WTC11 (cell line): ENCODE data around the gene ZNF488. TPM values are rescaled to one million over a fixed set of nuclear protein-coding genes. Genes with fewer than 3 reads are reported as not detected.

Experiments
- ATAC-seq: fragments of 200-7000 bp; cut with Tn5 transposase; 2 replicates; pipeline ENCODE4 v1.10.0; 2021; ENCODE audit warnings: mild to moderate bottlenecking, moderate library complexity
- CTCF ChIA-PET: fragments of 300-600 bp; sonication (Branson Sonifier 250); formaldehyde crosslinking; loops from one replicate; lab custom pipeline; 2021; ENCODE audit warnings: antibody characterized with exemption; lab: Charles Lee
- POLR2A ChIA-PET: fragments of 350-600 bp; sonication (Branson Sonifier 250); formaldehyde crosslinking; loops from one replicate; lab custom pipeline; 2021; ENCODE audit warnings: antibody characterized with exemption; lab: Charles Lee
- DNase-seq: peaks from one replicate; pipeline ENCODE4 v3.0.0; 2021; ENCODE audit warnings: low spot score
- H3K27ac Mint-ChIP-seq: 2 replicates; pipeline ENCODE4 v1.8.0; 2021; ENCODE audit warnings: mixed read lengths
- H3K27me3 Mint-ChIP-seq: 2 replicates; pipeline ENCODE4 v1.8.0; 2021; ENCODE audit warnings: low read depth, mild to moderate bottlenecking, moderate library complexity, mixed read lengths
- H3K36me3 Mint-ChIP-seq: 2 replicates; pipeline ENCODE4 v1.8.0; 2021; ENCODE audit warnings: mixed read lengths
- H3K4me1 Mint-ChIP-seq: 2 replicates; pipeline ENCODE4 v1.8.0; 2022; ENCODE audit warnings: mixed read lengths
- H3K4me3 Mint-ChIP-seq: 2 replicates; pipeline ENCODE4 v1.8.0; 2021; ENCODE audit warnings: mild to moderate bottlenecking, moderate library complexity, mixed read lengths
- H3K9me3 Mint-ChIP-seq: 2 replicates; pipeline ENCODE4 v1.8.0; 2021; ENCODE audit warnings: mixed read lengths
- CREM ChIP-seq: sonication (generic); formaldehyde crosslinking; IDR thresholded peaks from 2 replicates; pipeline ENCODE4 v1.8.1; 2022; ENCODE audit warnings: mild to moderate bottlenecking, missing genetic modification reagents, moderate library complexity
- GABPB1 ChIP-seq: sonication (generic); formaldehyde crosslinking; IDR thresholded peaks from 2 replicates; pipeline ENCODE4 v1.8.1; 2023; ENCODE audit warnings: mild to moderate bottlenecking, missing genetic modification reagents
- IRF2 ChIP-seq: sonication (generic); formaldehyde crosslinking; IDR thresholded peaks from 2 replicates; pipeline ENCODE4 v1.8.0; 2022; ENCODE audit warnings: low read depth, missing genetic modification reagents, borderline replicate concordance
- NR2C2 ChIP-seq: sonication (generic); formaldehyde crosslinking; IDR thresholded peaks from 2 replicates; pipeline ENCODE4 v1.8.0; 2022; ENCODE audit warnings: mild to moderate bottlenecking, missing genetic modification reagents
- total RNA-seq: library from RNA; stranded (reverse); gene quantifications from 3 replicates; pipeline ENCODE4 v1.2.3, GENCODE V29; 2021
- TF ChIP-seq, protein P1 (sequence below): fragments of 250-450 bp; sonication (Bioruptor Pico); conservative IDR thresholded peaks from 2 replicates; pipeline ENCODE4 v1.9.0; 2021; ENCODE audit warnings: mild to moderate bottlenecking
- TF ChIP-seq, protein P2 (sequence below): fragments of 200-600 bp; IDR thresholded peaks from 2 replicates; pipeline ENCODE4 v1.8.0; 2022; ENCODE audit warnings: antibody characterized with exemption
- TF ChIP-seq, protein P3 (sequence below): sonication (generic); formaldehyde crosslinking; IDR thresholded peaks from 2 replicates; pipeline ENCODE4 v1.8.0; 2022; ENCODE audit warnings: missing genetic modification reagents
- TF ChIP-seq, protein P4 (sequence below): sonication (generic); formaldehyde crosslinking; conservative IDR thresholded peaks from 2 replicates; pipeline ENCODE4 v1.8.1; 2022; ENCODE audit warnings: mild to moderate bottlenecking, missing genetic modification reagents

The ZNF488 gene
- total RNA-seq, 1 experiment from 2014 or later = 8.7 TPM

DNA sequence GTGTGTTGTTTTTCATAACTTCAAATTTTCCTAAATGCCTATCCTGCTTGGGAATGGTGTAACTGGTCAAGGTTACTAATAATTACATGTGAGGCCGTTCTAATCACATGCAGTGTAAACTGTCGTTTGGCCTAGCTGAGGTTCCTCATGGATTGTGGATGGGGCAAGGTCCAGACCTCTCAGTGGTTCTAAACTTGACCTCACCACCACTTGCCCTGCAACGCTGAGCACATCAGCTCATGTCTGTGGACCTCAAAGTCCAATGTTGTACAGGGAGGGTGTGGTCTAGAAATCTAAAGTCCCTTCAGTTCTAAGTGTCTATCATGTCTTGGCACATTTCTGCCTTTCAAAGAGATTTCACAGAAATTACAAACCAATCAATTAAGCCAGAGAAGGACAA lies 20.3 kb downstream of the ZNF488 start (continued):
- TF ChIP-seq, protein P1, sequence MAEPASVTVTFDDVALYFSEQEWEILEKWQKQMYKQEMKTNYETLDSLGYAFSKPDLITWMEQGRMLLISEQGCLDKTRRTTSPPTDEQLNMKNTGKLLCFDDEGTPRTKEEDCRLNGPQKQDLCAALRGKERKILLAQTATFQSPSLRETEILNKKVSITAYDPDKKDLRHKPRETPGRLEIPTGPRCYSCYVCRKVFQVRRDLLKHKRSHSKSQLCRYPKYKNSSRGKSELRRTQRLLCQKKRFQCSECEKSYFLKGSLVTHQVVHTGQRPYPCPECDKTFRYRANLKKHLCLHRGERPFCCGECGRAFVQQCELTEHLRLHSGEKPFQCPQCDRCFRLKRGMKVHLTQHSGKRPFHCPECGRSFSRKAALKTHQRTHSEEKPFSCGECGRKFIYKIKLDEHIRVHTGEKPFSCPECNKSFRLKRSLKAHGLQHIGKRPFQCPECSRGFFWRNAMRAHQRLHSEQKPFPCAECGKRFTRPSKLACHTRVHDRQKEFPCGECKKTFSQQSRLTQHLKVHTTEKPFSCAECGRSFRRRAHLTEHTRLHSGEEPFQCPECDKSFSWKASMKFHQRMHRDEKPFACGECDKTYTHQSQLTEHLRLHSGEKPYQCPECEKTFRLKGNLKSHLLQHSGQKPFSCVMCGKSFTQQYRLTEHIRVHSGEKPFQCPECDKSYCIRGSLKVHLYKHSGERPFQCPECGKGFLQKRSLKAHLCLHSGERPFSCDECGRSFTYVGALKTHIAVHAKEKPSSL (CRISPR knock-in tag) = no peak
- no peak for TF ChIP-seq CREM (CRISPR knock-in tag)
- no peak for TF ChIP-seq GABPB1 (CRISPR knock-in tag)

DNA sequence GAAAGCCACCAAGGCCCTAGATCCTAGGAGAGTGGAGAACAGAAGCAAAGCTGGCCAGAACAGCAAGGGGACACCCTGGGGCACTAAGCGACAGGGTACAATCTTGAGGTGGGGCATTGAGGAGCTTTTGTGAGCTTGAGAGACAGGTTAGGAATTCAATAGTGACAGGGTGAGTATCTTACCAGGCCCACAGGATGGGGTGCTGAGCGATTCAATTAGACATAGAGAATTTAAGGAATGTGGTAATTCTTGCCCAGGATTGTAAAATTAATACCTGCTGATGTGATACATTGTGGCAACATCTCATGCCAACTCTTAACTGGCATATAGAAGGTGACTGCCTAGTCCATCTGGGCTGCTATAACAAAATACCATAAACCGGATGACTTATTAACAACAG lies 21.9 kb downstream of the ZNF488 start:
- no peak for TF ChIP-seq IRF2 (CRISPR knock-in tag)
- TF ChIP-seq, all 79 proteins: peak for 0
- Mint-ChIP-seq H3K36me3 (no peaks in the 10 kb centered on the region), H3K9me3 (no peaks in the 10 kb centered on the region), H3K4me1 (peaks cover 26% of the 10 kb centered on the region), H3K27ac (no peak overlapping the region), H3K4me3 (no peak overlapping the region), H3K27me3 (no peaks in the 10 kb centered on the region)
- DNase-seq = no peak
- POLR2A ChIA-PET = interaction anchor here (1.5 kb wide), 1 partner anchor 22 kb away, joined by 7 read pairs; the partner anchor contains the start of gene ZNF488
- no peak for ATAC-seq
- CTCF ChIA-PET = interaction anchor here (1.0 to 2.7 kb wide), 8 partner anchors 10 to 315 kb away, joined by 3 to 17 read pairs (median 10); partner anchors contain the start of gene ZNF488

- ChIA-PET CTCF (interaction anchor here (0.6 to 2.7 kb wide), 10 partner anchors 9 to 314 kb away, joined by 3 to 17 read pairs (median 6); partner anchors contain the start of genes RBP3 and ZNF488), POLR2A (interaction anchor here (1.5 kb wide), 1 partner anchor 23 kb away, joined by 7 read pairs; the partner anchor contains the start of gene ZNF488)
- Mint-ChIP-seq H3K36me3 (no peaks in the 10 kb centered on the region), H3K4me3 (no peak overlapping the region), H3K9me3 (no peaks in the 10 kb centered on the region), H3K27me3 (no peaks in the 10 kb centered on the region), H3K27ac (no peak overlapping the region), H3K4me1 (peaks cover 26% of the 10 kb centered on the region)
- ATAC-seq (peak; percentile 94), DNase-seq (peak; percentile 89)
- TF ChIP-seq, protein P2, sequence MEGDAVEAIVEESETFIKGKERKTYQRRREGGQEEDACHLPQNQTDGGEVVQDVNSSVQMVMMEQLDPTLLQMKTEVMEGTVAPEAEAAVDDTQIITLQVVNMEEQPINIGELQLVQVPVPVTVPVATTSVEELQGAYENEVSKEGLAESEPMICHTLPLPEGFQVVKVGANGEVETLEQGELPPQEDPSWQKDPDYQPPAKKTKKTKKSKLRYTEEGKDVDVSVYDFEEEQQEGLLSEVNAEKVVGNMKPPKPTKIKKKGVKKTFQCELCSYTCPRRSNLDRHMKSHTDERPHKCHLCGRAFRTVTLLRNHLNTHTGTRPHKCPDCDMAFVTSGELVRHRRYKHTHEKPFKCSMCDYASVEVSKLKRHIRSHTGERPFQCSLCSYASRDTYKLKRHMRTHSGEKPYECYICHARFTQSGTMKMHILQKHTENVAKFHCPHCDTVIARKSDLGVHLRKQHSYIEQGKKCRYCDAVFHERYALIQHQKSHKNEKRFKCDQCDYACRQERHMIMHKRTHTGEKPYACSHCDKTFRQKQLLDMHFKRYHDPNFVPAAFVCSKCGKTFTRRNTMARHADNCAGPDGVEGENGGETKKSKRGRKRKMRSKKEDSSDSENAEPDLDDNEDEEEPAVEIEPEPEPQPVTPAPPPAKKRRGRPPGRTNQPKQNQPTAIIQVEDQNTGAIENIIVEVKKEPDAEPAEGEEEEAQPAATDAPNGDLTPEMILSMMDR = peak; percentile 84
- no peak for TF ChIP-seq NR2C2 (CRISPR knock-in tag)
- TF ChIP-seq, protein P3, sequence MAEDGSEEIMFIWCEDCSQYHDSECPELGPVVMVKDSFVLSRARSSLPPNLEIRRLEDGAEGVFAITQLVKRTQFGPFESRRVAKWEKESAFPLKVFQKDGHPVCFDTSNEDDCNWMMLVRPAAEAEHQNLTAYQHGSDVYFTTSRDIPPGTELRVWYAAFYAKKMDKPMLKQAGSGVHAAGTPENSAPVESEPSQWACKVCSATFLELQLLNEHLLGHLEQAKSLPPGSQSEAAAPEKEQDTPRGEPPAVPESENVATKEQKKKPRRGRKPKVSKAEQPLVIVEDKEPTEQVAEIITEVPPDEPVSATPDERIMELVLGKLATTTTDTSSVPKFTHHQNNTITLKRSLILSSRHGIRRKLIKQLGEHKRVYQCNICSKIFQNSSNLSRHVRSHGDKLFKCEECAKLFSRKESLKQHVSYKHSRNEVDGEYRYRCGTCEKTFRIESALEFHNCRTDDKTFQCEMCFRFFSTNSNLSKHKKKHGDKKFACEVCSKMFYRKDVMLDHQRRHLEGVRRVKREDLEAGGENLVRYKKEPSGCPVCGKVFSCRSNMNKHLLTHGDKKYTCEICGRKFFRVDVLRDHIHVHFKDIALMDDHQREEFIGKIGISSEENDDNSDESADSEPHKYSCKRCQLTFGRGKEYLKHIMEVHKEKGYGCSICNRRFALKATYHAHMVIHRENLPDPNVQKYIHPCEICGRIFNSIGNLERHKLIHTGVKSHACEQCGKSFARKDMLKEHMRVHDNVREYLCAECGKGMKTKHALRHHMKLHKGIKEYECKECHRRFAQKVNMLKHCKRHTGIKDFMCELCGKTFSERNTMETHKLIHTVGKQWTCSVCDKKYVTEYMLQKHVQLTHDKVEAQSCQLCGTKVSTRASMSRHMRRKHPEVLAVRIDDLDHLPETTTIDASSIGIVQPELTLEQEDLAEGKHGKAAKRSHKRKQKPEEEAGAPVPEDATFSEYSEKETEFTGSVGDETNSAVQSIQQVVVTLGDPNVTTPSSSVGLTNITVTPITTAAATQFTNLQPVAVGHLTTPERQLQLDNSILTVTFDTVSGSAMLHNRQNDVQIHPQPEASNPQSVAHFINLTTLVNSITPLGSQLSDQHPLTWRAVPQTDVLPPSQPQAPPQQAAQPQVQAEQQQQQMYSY = no peak
- TF ChIP-seq, protein P4, sequence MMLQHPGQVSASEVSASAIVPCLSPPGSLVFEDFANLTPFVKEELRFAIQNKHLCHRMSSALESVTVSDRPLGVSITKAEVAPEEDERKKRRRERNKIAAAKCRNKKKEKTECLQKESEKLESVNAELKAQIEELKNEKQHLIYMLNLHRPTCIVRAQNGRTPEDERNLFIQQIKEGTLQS (CRISPR knock-in tag) = no peak
- TF ChIP-seq, protein P1 (CRISPR knock-in tag) = no peak
Observed at GRCh38 chr10:47361293-47361692, 22.8 kb downstream of the ZNF488 start.
